ENCODE data around the gene ATL2.
"Not testable (repeated sequence)": the region's sequence is repeated elsewhere in the genome, so short reads cannot be mapped to it uniquely, and the experiment has no call there.

ATL2 gene

DNA sequence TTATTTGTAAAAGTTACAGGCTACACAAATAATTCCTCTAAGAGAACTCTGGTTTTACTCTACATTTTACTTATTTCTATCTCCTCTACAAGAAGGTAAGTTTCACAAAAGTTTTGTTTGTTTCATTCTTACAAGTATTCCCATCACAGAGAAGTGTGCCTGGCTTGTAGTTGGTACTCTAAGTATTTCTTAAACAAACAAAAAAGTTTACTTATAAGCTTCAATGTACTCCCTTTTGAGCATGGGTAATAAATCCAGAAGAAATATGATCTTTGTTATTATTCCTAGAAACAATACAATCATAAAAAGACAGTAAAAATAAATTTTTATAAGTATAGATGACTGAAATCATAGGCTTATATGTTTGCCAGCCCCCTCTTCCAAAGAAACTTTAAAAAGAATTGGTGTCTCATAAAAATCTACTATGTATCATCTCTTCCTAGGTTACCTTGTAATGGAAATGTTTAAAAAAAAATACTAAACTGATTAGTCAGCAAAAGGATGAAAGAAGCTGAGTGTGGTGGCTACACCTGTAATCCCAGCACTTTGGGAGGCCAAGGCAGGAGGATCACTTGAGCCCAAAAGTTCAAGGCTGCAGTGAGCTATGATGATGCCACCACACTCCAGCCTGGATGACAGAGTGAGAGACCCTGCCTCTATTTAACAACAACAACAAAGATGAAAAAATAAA is 54.7 kb downstream of the ATL2 start:
- DNase-seq = no peak

DNA sequence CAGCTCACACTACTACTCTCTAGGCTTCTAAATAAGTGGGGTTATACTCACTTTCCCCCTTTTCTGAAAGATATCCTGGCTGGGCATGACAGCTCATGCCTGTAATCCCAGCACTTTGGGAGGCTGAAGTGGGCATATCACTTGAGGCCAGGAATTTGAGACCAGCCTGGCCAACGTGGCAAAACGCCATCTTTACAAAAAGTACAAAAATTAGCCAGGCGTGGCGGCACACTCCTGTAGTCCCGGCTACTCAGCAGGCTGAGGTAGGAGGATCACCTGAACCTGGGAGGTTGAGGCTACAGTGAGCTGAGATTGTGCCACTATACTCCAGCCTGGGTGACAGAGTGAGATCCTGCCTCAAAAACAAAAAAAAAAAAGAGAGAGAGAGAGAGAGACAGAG is 57.8 kb downstream of the ATL2 start:
- not testable (repeated sequence) for DNase-seq

DNA sequence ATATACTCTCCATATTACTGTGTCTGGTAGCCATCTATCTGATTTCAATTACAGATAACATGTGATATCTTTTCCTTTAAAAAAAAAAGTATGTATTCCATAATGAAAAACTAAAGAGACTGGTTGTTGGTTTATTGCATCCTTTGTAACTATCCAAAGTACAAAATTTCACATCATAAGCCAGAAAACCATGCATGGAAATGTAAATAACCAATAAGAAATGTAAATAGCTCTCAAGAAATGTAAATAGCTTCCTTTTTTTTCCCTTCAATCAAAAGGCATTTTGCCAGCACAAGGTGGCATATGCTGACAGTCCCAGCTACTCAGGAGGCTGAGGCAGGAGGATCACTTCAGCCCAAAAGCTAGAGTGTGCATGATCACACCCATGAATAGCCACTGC is 59.3 kb downstream of the ATL2 start:
- no peak for DNase-seq

DNA sequence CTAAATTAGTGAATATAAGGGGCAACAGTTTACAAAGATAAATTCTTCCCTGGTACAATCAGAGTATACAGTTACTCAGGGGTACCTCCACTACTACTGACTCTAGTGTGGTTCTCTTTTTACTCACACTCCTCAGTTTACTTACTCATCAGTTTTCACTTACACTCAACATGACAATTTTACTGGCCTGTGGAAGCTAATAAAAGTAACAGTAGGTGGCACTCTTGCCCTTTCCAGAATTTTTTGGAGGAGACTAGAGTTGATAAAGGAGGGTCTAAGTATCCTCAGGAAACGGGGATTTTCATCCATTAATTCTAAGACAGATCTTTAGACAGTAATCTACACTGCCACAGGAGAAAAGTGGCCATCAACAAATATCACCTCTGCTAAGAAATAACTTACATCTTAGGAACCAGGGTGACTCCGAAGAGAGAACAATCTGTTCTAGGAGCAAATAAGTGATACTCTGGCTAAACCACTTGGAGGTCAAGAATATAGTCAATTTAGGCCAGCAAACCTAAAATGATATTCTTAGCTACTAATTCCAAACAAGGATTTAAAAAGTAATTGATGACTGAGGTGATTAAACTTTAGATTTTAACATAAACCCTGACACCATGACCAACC is 61.3 kb downstream of the ATL2 start:
- peak; percentile 61 for DNase-seq

DNA sequence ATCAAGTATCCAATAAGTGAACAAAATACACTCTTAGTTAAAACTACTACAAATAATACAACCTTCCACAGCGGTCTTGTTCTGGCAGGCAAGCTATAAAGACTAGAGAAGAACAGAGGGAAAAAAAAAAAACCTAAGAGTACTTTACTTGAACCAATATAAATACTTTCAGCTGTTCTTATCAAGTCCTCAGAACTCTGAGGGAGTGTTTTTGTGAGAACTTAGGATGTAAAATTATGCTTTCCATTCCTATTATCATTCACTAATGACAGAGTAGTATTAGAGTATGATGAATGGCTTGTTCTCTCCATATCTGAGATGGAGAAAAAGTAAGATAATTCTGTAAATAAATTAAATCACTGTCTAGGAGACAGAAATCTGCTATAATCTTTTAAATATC is 68.3 kb downstream of the ATL2 start:
- DNase-seq = no peak

DNA sequence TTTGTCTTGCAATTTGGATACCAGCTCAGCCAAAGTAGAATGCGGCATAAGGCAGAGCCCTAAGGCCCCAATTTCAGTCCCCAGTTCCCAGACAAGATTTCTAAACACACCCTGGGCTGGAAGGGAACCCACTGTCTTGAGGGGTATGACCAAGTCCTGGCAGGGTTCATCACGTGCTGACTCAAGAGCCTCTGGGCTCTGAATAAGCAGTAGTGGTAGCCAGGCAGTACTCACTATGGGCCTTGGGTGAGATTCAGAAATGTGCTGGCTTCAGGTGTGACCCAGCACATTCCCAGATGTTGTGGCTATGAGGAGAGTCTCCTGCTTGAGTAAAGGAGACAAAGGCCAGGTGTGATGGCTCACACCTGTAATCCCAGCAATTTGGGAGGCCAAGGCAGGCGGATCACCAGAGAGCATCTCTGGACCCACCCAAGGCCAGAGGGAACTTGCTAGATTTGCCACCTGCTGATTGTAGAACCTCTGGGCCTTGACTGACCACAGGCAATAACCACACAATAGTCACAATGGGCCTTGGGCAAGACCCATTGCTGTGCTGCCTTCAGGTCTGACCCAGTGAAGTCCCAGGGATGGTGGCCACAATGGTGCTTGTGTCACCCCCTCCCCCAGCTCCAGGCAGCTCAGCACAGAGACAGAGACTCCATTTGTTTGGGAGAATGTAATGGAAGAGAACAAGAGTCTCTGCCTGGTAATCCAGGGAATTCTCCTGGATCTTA is 74.9 kb downstream of the ATL2 start:
- no peak for DNase-seq

DNA sequence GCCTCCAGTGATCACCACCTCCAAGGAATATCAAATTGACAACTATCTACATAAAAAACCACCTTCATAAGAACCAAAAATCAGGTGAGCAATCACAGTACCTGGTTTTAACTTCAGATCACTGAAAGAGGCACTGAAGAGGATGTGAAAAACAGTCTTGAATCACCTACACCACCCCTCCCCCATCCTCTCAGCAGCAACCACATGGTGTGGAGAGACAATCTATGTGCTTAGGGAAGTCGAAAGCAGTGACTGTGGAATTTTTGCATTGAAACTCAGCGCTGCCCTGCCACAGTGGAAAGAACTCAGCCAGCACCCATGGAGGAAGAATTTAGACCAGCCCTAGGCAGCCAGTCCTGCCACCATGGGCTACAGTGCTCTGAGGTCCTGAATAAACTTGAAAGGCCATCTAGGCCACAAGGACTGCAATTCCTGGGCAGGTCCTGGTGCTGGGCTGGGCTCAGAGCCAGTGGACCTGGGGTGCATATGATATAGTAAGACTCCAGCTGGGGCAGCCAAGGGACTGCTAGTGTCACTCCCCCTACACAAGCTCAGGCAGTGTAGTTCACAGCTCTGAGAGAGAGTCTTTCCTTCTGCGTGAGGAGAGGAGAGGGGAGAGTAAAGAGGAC is 75.6 kb downstream of the ATL2 start:
- DNase-seq = no peak

DNA sequence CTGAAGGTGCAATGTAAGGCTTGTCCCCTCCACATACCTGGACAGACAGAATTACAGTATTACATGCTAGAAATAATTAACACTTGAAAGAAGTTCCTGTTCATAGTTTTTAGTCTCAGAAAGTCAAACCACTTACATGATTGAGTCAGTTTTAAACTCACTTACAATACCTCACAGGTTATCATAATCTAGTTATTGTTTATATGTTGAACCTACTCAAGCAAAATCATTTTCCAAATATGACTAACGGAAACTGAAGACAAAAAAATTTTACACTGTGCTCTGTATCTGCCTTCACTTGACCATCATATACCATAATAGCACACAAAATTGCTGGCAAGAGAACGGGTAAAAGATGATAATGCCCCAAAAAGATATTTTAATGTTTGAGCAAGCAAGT is 78.5 kb downstream of the ATL2 start:
- no peak for DNase-seq

DNA sequence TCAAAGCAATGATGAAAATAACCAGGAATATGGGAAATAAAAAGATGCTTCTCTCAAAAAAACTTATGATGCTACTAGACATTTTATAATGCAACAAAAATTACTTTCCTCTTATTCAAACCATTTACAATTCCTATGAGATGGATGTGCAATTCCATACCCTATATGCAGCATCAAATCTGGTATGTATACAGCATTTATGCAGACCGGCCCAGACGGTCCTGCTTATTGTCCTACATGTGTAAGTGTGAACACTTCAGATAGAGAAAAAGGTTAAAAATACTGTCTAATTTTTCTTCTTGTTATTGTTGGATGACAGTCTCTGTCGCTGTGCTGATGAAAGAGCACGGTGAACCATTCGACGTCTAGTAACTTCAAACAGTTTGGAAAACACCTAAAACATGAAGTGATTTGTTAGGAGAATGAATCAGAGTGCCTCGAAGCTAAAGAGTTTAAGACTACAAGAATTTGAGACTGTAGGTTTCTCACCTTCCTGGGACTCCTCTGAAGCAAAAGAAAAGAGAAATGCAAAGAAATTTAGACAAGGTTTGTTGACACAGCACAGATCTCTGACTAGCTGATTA is 80.8 kb downstream of the ATL2 start:
- no peak for DNase-seq

DNA sequence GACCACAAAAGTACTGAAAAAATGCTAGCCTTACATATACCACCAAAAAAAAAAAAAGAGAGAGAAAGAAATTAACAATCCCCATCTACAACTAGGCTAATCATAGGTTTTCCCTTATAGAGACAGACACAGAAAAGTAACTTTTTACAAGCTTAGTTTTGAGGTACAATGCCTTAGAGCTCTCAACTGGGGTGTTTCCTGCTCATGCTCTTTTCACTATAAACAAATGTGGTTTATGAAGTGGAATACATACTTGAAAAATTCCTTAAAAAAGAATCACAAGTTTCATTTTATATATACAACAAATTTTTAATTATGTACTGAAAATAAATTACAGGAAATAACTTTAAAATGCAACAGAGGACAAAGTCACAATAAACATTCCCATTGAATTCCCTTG is 82.5 kb downstream of the ATL2 start:
- no peak for DNase-seq

DNA sequence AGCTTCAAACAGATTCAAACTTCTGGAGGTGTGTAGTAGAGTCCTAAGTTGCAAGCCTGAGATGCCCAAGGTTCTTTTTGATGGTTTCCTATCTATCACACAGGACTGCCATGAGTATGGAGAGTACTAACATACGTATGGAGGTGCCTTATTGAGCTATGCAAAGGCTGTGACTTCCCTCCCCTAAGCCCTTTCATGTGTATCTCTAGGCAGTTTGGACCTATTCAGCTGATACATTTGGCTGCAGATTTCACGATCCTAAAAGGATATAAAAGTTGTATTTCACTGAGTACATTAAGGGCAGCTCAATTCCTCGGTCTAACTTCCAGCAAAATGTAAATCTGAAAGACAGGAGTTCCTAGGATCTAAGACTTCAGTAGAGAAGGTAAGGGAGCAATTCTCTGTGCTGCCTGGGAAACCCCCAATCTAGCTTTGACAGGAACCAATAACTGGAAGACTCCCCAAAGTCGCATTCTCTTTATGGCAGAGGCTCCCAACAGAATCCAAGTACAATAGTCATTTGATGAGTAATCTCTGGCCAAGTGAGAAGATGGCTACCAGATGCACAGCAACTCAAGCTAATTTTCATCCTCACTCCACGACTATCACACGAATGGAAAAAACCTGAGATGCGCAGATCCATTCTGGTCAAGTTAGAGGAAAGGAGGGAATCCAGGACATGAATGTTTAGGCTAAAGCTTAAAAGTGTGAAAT is 83.8 kb downstream of the ATL2 start:
- DNase-seq = no peak

DNA sequence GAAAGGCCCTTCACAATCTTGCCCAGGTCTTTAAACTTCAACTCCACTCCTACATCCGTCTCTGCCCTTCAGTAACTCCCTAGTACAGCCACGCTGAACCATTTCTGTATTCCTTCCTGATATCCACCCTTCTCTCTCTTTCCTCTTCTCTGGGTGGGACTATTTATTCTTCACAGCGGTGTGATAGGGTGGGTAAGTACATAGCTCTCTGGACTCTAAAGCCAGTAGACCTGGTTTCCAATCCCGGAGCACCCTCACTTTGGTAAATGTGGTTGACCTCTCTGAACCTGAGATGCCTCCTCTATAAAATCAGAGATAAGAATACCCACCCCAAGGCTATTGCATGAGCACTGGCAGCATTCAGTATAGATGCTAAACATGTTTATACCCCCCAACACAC is 86.7 kb downstream of the ATL2 start:
- no peak for DNase-seq

DNA sequence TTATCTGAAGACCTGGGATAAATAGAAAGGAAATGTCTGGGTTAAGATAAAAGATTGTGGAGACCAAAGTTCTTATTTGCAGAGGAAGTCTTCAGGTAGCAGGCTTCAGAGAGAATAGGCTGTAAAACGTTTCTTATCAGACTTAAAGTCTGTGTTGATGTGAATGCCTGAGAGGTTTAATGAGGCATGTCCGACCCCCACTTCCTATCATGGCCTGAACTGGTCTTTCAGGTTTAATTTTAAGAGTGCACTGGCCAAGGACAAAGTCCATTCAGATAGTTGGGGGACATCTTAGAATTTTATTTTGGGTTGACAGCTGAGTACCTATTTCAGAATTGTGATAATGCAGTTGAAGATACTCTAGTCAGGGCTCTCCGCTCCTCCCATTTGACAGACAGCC is 92.1 kb downstream of the ATL2 start:
- DNase-seq = no peak

DNA sequence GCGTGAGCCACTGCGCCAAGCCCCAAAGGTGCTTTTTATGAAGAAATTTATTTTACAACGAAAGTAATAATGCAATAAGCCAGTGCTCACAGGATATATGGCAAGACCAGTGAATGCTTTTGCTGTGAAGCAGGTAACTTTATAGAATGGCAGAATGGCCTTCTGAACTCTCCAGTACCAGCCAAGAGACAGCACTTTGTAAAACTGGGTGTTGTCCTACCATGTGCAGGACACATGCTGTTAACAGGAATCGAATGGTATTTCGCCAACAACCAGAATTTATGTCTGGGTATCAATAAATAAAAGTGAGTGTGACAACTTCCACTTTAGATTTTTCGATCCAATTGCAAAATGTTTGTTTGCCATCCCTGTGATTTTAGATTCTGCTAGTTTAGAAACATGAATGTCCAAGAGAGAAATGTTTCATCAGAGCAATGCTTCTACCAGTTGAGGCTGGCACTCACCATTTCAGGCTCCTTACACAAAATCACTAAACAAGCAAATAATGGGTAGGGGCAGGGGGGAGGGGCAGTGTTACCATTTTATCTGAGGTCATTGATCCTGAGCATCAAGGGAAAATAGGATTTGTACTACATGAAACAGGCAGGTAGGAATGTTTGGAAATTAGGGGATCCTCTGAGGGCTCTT is 95.9 kb downstream of the ATL2 start:
- no peak for DNase-seq

DNA sequence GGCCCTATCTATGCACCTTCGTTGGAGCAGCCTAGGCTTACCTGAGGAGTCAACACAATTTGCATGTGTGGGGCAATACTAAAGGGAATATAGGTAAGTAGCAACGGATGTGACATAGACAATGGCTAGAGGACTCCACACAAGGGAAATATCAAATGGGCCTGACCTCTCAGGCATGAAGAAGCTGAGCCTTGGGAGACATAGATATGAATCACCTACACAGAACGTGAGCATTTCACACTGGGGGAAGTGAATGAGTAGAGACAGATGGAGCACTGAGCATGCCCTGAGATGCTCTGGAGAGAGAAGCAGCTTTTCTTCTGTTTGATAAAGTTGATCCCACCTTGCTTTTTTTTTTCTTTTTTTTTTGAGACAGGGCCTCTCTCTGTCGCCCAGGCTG is 97.9 kb downstream of the ATL2 start:
- no peak for DNase-seq

DNA sequence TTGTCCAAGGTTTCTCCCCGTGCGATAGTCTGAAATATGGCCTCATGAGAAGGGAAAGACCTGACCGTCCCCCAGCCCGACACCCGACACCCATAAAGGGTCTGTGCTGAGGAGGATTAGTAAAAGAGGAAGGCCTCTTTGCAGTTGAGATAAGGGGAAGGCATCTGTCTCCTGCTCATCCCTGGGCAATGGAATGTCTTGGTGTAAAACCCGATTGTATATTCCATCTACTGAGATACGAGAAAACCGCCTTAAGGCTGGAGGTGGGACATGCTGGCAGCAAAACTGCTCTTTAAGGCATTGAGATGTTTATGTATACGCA is 99.0 kb downstream of the ATL2 start:
- not testable (repeated sequence) for DNase-seq

DNA sequence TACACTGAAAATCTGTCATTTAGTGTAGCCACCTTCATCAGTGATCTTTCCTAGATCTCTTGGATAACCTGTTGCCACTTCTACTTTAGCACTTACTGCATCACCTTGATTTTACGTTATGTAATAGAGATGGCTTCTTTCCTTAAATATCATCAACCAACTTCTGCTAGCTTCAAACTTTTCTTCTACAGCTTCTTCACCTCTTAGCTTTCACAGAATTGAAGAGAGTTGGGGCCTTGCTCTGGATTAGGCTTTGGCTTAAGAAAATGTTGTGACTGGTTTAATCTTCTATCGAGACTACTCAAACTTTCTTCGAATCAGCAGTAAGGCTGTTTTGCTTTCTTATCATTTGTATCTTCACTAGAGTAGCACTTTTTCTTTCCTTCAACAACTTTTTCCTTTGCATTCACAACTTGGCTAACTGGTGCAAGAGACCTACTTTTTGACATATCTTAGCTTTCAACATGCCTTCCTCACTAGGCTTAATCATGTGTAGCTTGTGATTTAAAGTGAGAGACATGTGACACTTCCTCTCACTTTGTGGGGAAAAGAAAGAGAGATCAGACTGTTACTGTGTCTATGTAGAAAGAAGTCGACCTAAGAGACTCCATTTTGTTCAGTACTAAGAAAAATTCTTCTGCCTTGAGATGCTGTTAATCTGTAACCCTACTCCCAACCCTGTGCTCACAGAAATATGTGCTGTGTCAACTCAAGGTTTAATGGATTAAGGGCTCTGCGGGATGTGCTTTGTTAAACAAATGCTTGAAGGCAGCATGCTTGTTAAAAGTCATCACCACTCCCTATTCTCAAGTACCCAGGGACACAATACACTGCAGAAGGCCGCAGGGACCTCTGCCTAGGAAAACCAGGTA is 99.6 kb downstream of the ATL2 start:
- DNase-seq = no peak

DNA sequence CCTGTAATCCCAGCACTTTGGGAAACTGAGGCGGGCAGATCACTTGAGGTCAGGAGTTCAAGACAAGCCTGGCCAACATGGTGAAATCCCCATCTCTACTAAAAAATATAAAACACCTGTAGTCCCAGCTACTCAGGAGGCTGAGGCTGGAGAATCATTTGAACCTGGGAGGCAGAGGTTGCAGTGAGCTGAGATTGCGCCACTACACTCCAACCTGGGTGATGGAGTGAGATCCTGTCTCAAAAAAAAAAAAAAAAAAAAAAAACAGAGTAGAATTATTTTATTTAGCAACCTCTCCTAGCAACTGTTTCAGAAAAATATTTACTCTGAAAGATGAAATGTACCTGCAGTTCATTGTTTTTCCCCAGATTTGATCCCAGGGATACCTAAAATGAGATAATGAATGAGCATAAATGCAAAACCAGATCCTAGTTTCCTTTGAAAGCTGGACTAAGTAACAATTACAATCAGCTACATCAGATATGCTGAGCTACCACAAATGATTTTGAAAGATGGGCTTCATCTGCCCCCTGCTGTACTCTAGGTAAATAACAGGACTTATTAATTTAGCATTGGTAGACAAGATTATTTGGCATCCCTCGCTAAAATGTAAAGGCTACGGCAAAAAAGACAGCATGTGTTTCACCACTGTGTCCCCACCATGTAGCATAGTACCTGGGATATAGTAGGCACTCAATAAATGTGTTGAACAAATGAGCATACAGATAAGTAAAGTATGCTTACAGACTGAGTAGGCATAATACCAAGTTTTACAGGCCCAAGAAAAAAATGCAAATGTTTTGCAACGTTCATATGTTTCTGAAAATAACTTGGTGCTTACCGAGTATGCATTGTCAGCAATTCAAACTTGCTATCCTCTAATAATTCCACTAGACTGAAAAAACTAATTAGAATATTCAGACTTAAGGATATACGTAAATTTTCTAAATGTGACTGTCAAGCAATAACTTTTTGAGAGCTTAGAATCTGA is 102.5 kb downstream of the ATL2 start:
- peak; percentile 53 for DNase-seq

DNA sequence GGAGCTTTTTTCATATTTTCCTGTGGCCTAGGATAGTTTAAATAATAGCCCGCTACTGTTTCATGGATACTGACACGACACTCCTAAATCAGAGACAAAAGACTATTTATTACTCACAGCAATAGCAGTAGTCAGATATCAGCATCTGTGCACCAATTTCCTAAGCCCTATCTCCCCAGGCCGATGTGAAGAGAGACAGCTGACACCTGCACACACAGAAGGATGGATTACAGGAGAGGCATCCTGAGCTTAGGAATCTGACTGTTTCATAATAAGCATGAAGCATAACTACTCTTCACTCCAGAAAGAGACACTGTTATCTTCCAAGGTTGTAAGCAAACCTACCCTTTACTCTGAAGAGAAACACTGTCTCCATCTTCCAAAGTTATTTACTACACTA is 105.4 kb downstream of the ATL2 start:
- DNase-seq = no peak

DNA sequence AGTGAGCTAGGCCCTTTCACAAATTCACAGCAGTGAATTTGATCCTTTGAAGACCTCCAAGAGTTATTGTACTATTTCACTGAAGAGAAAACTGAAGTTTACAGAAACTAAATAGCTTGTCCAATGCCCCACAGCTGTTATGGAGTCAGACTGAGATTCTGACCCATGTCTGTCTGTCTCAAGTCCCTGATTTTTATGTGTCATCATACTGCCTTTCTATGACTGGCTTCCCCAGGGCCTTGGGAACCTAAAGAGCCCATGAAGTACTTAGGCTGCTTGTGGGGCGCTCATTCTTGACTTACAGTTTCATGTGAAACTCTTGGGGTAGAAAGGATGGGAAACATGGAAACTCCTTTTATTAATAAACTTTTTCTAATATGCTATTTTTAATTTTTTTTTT is 107.7 kb downstream of the ATL2 start:
- DNase-seq = no peak
